K562 (cell line): ENCODE measurements around the gene CAST. TPM values are rescaled to one million over a fixed set of nuclear protein-coding genes. Genes with fewer than 3 reads are reported as not detected.
A peak's percentile ranks its signal among the peaks of the same experiment; 100 is the strongest.

Experiments used
- ASH1L ChIP-seq: fragments of 450-650 bp; IDR thresholded peaks from 2 replicates; pipeline ENCODE4 v1.6.1; 2018; ENCODE audit warnings: borderline replicate concordance, mild to moderate bottlenecking, low read depth; ENCODE audit not compliant: partially characterized antibody
- BRCA1 ChIP-seq, 2 experiments: fragments of 450-650 bp in 1 of 2; sonication (generic) in 1 of 2; formaldehyde crosslinking in 1 of 2; IDR thresholded peaks; 2 replicates each; pipeline versions ENCODE4 v1.5.0 to v1.6.1; 2017 to 2020; ENCODE audit warnings: mild to moderate bottlenecking in 1 of 2, missing genetic modification reagents in 1 of 2
- ELF2 ChIP-seq: fragments of 250-450 bp; sonication (Bioruptor Pico); IDR thresholded peaks from 2 replicates; pipeline ENCODE4 v1.5.0; 2021; ENCODE audit warnings: mild to moderate bottlenecking
- KDM1A ChIP-seq, 2 experiments: fragments of 450-650 bp; IDR thresholded peaks; 2 replicates each; pipeline ENCODE4 v1.6.1; 2016; ENCODE audit warnings: mild to moderate bottlenecking in 2 of 2
- LCOR ChIP-seq: sonication (generic); formaldehyde crosslinking; IDR thresholded peaks from 2 replicates; pipeline ENCODE4 v1.8.0; 2022; ENCODE audit warnings: mild to moderate bottlenecking, missing genetic modification reagents
- MCM7 ChIP-seq, 2 experiments: fragments of 450-650 bp; IDR thresholded peaks; 2 replicates each; pipeline ENCODE4 v1.6.1; 2016 to 2018
- NCOA6 ChIP-seq: fragments of 450-650 bp; IDR thresholded peaks from 2 replicates; pipeline ENCODE4 v1.6.1; 2017; ENCODE audit warnings: mild to moderate bottlenecking
- NFE2 ChIP-seq: IDR thresholded peaks from 2 replicates; pipeline ENCODE4 v1.6.1; 2014; ENCODE audit warnings: antibody characterized with exemption, low read depth
- PTBP1 ChIP-seq: fragments of 200-400 bp; formaldehyde crosslinking; IDR thresholded peaks from 2 replicates; pipeline ENCODE4 v1.6.1; 2017; ENCODE audit warnings: low read depth, low read length
- SRSF7 ChIP-seq: fragments of 200-400 bp; formaldehyde crosslinking; optimal IDR thresholded peaks from 2 replicates; pipeline ENCODE3; 2017; ENCODE audit warnings: mild to moderate bottlenecking, low read depth, low read length
- TBL1XR1 ChIP-seq, 2 experiments: IDR thresholded peaks; 2 replicates each; pipeline ENCODE4 v1.6.1; 2012; ENCODE audit warnings: improper control_type of control experiment in 2 of 2, low read length in 2 of 2, mild to moderate bottlenecking in 1 of 2
- TBP ChIP-seq: optimal IDR thresholded peaks from 2 replicates; pipeline ENCODE3; 2011; ENCODE audit warnings: low read depth, low read length, improper control_type of control experiment
- TCF3 ChIP-seq: sonication (generic); formaldehyde crosslinking; IDR thresholded peaks from 2 replicates; pipeline ENCODE4 v1.4.0; 2020; ENCODE audit warnings: mild to moderate bottlenecking, missing genetic modification reagents
- ZNF133 ChIP-seq: fragments of 250-450 bp; sonication (Bioruptor Pico); IDR thresholded peaks from 2 replicates; pipeline ENCODE4 v1.4.0; 2020; ENCODE audit warnings: mild to moderate bottlenecking
- ZNF695 ChIP-seq: fragments of 450-650 bp; formaldehyde crosslinking; IDR thresholded peaks from 2 replicates; pipeline ENCODE4 v1.4.0; 2020; ENCODE audit warnings: mild to moderate bottlenecking, moderate library complexity
- ZNF696 ChIP-seq: fragments of 250-450 bp; sonication (Bioruptor Pico); conservative IDR thresholded peaks from 2 replicates; pipeline ENCODE4 v1.4.0; 2020; ENCODE audit warnings: mild to moderate bottlenecking, moderate library complexity
- ZNF707 ChIP-seq: fragments of 250-450 bp; sonication (Bioruptor Pico); conservative IDR thresholded peaks from 2 replicates; pipeline ENCODE4 v1.8.0; 2022; ENCODE audit warnings: inconsistent platforms, mild to moderate bottlenecking, moderate library complexity
- polyA plus RNA-seq, 8 experiments: library from polyadenylated mRNA; depleted of rRNA in 4 of 8; stranded (reverse) in 5 of 8; unstranded in 3 of 8; fragments of >200 nt; fragmentation: Nextera tagmentation in 2 of 8; fragmentation: Illumina TruSeq in 1 of 8; extraction: Ambion mirVana in 2 of 8; extraction: Trizol in 1 of 8; gene quantifications; 2 replicates each; pipeline versions ENCODE4 v1.2.1 to v1.2.3, GENCODE V29; 2011 to 2014; ENCODE audit warnings: inconsistent platforms in 1 of 8, missing spikeins in 1 of 8
- total RNA-seq, 7 experiments: library from RNA; depleted of rRNA in 6 of 7; stranded (reverse); fragments of >200 nt in 6 of 7; fragmentation: Illumina TruSeq in 2 of 7; extraction: Trizol in 2 of 7; gene quantifications; 2 replicates each; pipeline versions ENCODE4 v1.2.1 to v1.2.3, GENCODE V29; 2011 to 2021; ENCODE audit warnings: low replicate concordance in 1 of 7
- TF ChIP-seq, protein P1 (sequence below): sonication (generic); formaldehyde crosslinking; IDR thresholded peaks from 2 replicates; pipeline ENCODE4 v1.8.0; 2022; ENCODE audit warnings: missing genetic modification reagents, mild to moderate bottlenecking, borderline replicate concordance
- TF ChIP-seq, protein P2 (sequence below): IDR thresholded peaks from 3 replicates; pipeline ENCODE4 v1.6.1; 2011; ENCODE audit warnings: borderline replicate concordance, mild to moderate bottlenecking, moderate library complexity; ENCODE audit not compliant: insufficient read length; ENCODE audit errors: extremely low read depth
- TF ChIP-seq, protein P3 (sequence below): fragments of 450-650 bp; IDR thresholded peaks from 2 replicates; pipeline ENCODE4 v1.6.1; 2018; ENCODE audit warnings: mild to moderate bottlenecking, low read depth; ENCODE audit not compliant: partially characterized antibody
- TF ChIP-seq, protein P4 (sequence below): fragments of 250-450 bp; sonication (Bioruptor Pico); IDR thresholded peaks from 2 replicates; pipeline ENCODE4 v1.8.0; 2022; ENCODE audit warnings: inconsistent platforms, mild to moderate bottlenecking, moderate library complexity, borderline replicate concordance

The CAST gene
- total and polyA plus RNA-seq, 9 of the 15 experiments (the other 6 are each of a cell fraction or from before 2014, with no cell fraction given) = 55.5 to 136 (median 86.1) TPM

DNA sequence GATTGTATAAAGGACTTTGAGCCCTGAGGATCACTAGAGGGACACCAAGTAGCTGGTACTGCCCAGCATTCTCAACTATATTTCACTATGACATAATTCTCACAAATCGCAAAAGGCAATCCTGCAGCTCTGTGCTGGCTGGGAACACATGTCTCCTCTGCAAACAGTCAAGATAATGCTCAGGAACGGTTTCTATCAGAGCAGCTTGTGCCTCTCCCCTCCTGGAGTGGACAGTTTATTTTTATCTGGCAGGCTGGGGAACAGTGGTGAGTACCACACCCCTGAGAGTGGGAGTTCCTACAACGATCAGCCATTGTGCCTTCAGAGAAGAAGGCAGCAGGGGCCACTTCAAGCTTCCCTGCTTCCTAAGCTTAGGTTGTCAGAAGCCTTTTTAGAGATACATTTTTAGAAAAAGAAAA lies 79.7 kb downstream of the CAST start (continued):
- TF ChIP-seq, protein P1, sequence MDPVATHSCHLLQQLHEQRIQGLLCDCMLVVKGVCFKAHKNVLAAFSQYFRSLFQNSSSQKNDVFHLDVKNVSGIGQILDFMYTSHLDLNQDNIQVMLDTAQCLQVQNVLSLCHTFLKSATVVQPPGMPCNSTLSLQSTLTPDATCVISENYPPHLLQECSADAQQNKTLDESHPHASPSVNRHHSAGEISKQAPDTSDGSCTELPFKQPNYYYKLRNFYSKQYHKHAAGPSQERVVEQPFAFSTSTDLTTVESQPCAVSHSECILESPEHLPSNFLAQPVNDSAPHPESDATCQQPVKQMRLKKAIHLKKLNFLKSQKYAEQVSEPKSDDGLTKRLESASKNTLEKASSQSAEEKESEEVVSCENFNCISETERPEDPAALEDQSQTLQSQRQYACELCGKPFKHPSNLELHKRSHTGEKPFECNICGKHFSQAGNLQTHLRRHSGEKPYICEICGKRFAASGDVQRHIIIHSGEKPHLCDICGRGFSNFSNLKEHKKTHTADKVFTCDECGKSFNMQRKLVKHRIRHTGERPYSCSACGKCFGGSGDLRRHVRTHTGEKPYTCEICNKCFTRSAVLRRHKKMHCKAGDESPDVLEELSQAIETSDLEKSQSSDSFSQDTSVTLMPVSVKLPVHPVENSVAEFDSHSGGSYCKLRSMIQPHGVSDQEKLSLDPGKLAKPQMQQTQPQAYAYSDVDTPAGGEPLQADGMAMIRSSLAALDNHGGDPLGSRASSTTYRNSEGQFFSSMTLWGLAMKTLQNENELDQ (CRISPR knock-in tag) = no peak
- TF ChIP-seq TBL1XR1 (IDR thresholded peaks at IDR 0.05; ENCODE audit: low read length in 2 of 2) (peak in 1 of 2 experiments; percentile 72; a peak in 3 of 4 replicates), TBP (peak; percentile 63), ZNF707 (CRISPR knock-in tag) (no peak), LCOR (CRISPR knock-in tag) (no peak), BRCA1 (IDR thresholded peaks at IDR 0.05) (no peak), BRCA1 (CRISPR knock-in tag; IDR thresholded peaks at IDR 0.05) (no peak), ZNF696 (no peak), ASH1L (no peak), SRSF7 (no peak), NCOA6 (no peak), ZNF695 (CRISPR knock-in tag) (no peak), TCF3 (CRISPR knock-in tag) (peak; percentile 81), NFE2 (no peak), KDM1A (IDR thresholded peaks at IDR 0.05) (peak in 1 of 2 experiments; percentile 9; a peak in 1 of 4 replicates), ELF2 (CRISPR knock-in tag) (no peak), MCM7 (IDR thresholded peaks at IDR 0.05) (no peak), ZNF133 (CRISPR knock-in tag) (no peak), PTBP1 (no peak)
- TF ChIP-seq, protein P2, sequence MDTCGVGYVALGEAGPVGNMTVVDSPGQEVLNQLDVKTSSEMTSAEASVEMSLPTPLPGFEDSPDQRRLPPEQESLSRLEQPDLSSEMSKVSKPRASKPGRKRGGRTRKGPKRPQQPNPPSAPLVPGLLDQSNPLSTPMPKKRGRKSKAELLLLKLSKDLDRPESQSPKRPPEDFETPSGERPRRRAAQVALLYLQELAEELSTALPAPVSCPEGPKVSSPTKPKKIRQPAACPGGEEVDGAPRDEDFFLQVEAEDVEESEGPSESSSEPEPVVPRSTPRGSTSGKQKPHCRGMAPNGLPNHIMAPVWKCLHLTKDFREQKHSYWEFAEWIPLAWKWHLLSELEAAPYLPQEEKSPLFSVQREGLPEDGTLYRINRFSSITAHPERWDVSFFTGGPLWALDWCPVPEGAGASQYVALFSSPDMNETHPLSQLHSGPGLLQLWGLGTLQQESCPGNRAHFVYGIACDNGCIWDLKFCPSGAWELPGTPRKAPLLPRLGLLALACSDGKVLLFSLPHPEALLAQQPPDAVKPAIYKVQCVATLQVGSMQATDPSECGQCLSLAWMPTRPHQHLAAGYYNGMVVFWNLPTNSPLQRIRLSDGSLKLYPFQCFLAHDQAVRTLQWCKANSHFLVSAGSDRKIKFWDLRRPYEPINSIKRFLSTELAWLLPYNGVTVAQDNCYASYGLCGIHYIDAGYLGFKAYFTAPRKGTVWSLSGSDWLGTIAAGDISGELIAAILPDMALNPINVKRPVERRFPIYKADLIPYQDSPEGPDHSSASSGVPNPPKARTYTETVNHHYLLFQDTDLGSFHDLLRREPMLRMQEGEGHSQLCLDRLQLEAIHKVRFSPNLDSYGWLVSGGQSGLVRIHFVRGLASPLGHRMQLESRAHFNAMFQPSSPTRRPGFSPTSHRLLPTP = no peak
- TF ChIP-seq, protein P3, sequence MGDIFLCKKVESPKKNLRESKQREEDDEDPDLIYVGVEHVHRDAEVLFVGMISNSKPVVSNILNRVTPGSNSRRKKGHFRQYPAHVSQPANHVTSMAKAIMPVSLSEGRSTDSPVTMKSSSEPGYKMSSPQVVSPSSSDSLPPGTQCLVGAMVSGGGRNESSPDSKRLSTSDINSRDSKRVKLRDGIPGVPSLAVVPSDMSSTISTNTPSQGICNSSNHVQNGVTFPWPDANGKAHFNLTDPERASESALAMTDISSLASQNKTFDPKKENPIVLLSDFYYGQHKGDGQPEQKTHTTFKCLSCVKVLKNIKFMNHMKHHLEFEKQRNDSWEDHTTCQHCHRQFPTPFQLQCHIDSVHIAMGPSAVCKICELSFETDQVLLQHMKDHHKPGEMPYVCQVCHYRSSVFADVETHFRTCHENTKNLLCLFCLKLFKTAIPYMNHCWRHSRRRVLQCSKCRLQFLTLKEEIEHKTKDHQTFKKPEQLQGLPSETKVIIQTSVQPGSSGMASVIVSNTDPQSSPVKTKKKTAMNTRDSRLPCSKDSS = no peak
- TF ChIP-seq, protein P4, sequence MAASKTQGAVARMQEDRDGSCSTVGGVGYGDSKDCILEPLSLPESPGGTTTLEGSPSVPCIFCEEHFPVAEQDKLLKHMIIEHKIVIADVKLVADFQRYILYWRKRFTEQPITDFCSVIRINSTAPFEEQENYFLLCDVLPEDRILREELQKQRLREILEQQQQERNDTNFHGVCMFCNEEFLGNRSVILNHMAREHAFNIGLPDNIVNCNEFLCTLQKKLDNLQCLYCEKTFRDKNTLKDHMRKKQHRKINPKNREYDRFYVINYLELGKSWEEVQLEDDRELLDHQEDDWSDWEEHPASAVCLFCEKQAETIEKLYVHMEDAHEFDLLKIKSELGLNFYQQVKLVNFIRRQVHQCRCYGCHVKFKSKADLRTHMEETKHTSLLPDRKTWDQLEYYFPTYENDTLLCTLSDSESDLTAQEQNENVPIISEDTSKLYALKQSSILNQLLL (CRISPR knock-in tag) = no peak
